OCI-LY7 (cell line): ENCODE measurements around the gene GTPBP8. TPM values are rescaled to one million over a fixed set of nuclear protein-coding genes. Genes with fewer than 3 reads are reported as not detected.
A peak's percentile ranks its signal among the peaks of the same experiment; 100 is the strongest.

ENCODE experiments used
- BruUV-seq: library from RNA; stranded (reverse); fragments of 400-500 nt; replicated peaks from 2 replicates; lab custom pipeline; 2021; lab: Mats Ljungman, UMichigan
- CTCF ChIA-PET: fragments of 300-600 bp; sonication (Branson Sonifier 250); formaldehyde crosslinking; loops from one replicate; lab custom pipeline; 2022; ENCODE audit warnings: antibody characterized with exemption; ENCODE audit not compliant: unreplicated experiment; lab: Charles Lee
- POLR2A ChIA-PET: fragments of 300-600 bp; sonication (Branson Sonifier 250); formaldehyde crosslinking; loops from one replicate; lab custom pipeline; 2022; ENCODE audit warnings: antibody characterized with exemption; lab: Charles Lee
- DNase-seq: peaks from one replicate; pipeline ENCODE4 v3.0.0-alpha.2; 2015; ENCODE audit warnings: low spot score
- H2AFZ ChIP-seq: fragments of 200-600 bp; sonication (generic), shearing (Covaris generic); 2 replicates; pipeline ENCODE4 v1.6.1; 2014; ENCODE audit warnings: mild to moderate bottlenecking, antibody characterized with exemption, low read length, moderate library complexity
- H3K27ac ChIP-seq: fragments of 200-600 bp; sonication (generic); 2 replicates; pipeline ENCODE4 v1.5.1; 2014; ENCODE audit warnings: mixed run types, low read depth, mild to moderate bottlenecking, moderate library complexity, low read length, inconsistent platforms; ENCODE audit not compliant: poor library complexity, severe bottlenecking
- H3K36me3 ChIP-seq: fragments of 200-600 bp; sonication (generic); 2 replicates; pipeline ENCODE4 v1.6.1; 2014; ENCODE audit warnings: mild to moderate bottlenecking, antibody characterized with exemption, low read length, moderate library complexity, mixed read lengths; ENCODE audit not compliant: insufficient read depth
- H3K4me1 ChIP-seq: fragments of 200-600 bp; sonication (generic); 2 replicates; pipeline ENCODE4 v1.5.1; 2014; ENCODE audit warnings: mild to moderate bottlenecking, low read length; ENCODE audit not compliant: insufficient read depth, poor library complexity, severe bottlenecking
- H3K4me2 ChIP-seq: fragments of 200-600 bp; sonication (generic); 2 replicates; pipeline ENCODE4 v1.6.1; 2014; ENCODE audit warnings: mild to moderate bottlenecking, low read length
- H3K4me3 ChIP-seq: fragments of 200-600 bp; sonication (generic); 2 replicates; pipeline ENCODE4 v1.5.1; 2014; ENCODE audit warnings: mild to moderate bottlenecking, low read depth, low read length; ENCODE audit not compliant: poor library complexity, severe bottlenecking
- H3K79me2 ChIP-seq: fragments of 200-600 bp; sonication (generic); 2 replicates; pipeline ENCODE4 v1.6.1; 2016; ENCODE audit warnings: low read depth, mild to moderate bottlenecking, low read length, moderate library complexity, mixed read lengths; ENCODE audit not compliant: insufficient read depth
- H3K9me2 ChIP-seq: fragments of 200-600 bp; sonication (generic); 2 replicates; pipeline ENCODE4 v1.6.1; 2016; ENCODE audit warnings: mild to moderate bottlenecking, low read length, mixed read lengths; ENCODE audit not compliant: insufficient read depth
- H3K9me3 ChIP-seq: fragments of 200-600 bp; sonication (generic); 2 replicates; pipeline ENCODE4 v1.6.1; 2014; ENCODE audit warnings: mild to moderate bottlenecking, mixed run types, low read length, mixed read lengths
- H4K20me1 ChIP-seq: fragments of 200-600 bp; sonication (generic); 2 replicates; pipeline ENCODE4 v1.6.1; 2014; ENCODE audit warnings: mild to moderate bottlenecking, antibody characterized with exemption, low read length, moderate library complexity, mixed read lengths; ENCODE audit not compliant: insufficient read depth
- CTCF ChIP-seq: fragments of 200-600 bp; sonication (generic); conservative IDR thresholded peaks from 2 replicates; pipeline ENCODE4 v1.5.1; 2014; ENCODE audit warnings: mild to moderate bottlenecking, antibody characterized with exemption, low read length, moderate library complexity, mixed read lengths
- EZH2phosphoT487 ChIP-seq: fragments of 200-600 bp; sonication (generic); IDR thresholded peaks from 2 replicates; pipeline ENCODE4 v1.6.1; 2018; ENCODE audit warnings: low read depth, borderline replicate concordance, mild to moderate bottlenecking, mixed run types, antibody characterized with exemption, low read length, moderate library complexity, mixed read lengths
- intact Hi-C: fragments of 100-400 bp; cut with micrococcal nuclease; formaldehyde crosslinking; loops from one replicate; pipeline ENCODE4 v1.10.0; 2022; ENCODE audit not compliant: unreplicated experiment
- total RNA-seq, 2 experiments: library from RNA; depleted of rRNA in 1 of 2; stranded (reverse); fragments of >200 nt in 1 of 2; shearing (Covaris generic) in 1 of 2; gene quantifications; 2 replicates each; pipeline ENCODE4 v1.2.3, GENCODE V29; 2014 to 2022

The GTPBP8 gene
- total RNA-seq, 2 experiments from 2014 or later = 21.9 to 23.8 TPM

GRCh38 chr3:112974894-112975293, 15.9 kb upstream of the GTPBP8 start, which contains the start of gene CD200R1:
Gene CD200R1 (minus strand): TSS chr3:112975103. CDS start chr3:112974857, 246 bp downstream.
- ChIA-PET CTCF (no interaction called here), POLR2A (interaction anchor here (0.9 to 1.6 kb wide), 3 partner anchors 151 to 240 kb away, joined by 3 to 4 read pairs (median 3); no protein-coding TSS in a partner anchor)
- peak within 1 kb of the TSS; percentile 33; the same call in 1 of the 2 replicates for H3K4me2 ChIP-seq
- no peak for DNase-seq
- no TSS peak for BruUV-seq
- peak within 1 kb of the TSS; percentile 73 for H2AFZ ChIP-seq
- peaks cover 13% of the 10 kb centered on the region for H3K4me1 ChIP-seq
- H4K20me1 ChIP-seq = no peaks in the 10 kb centered on the region
- intact Hi-C loops = no loop called here
- no peak within 1 kb of the TSS for H3K4me3 ChIP-seq
- TF ChIP-seq EZH2phosphoT487 (no peak), CTCF (no peak)
- no peak within 1 kb of the TSS for H3K27ac ChIP-seq
- H3K79me2 ChIP-seq = no peaks in the 10 kb centered on the region
- no peaks in the 10 kb centered on the region for H3K9me2 ChIP-seq
- no peaks in the 10 kb centered on the region for H3K9me3 ChIP-seq
- no peaks in the 10 kb centered on the region for H3K36me3 ChIP-seq

GRCh38 chr3:112976001-112976400, 14.8 kb upstream of the GTPBP8 start:
- POLR2A ChIA-PET = interaction anchor here (0.7 to 1.0 kb wide), 2 partner anchors 10 to 35 kb away, joined by 3 to 4 read pairs; no protein-coding TSS in a partner anchor
- peak overlapping the region; percentile 73 for H2AFZ ChIP-seq
- intact Hi-C loops = no loop called here
- no peaks in the 10 kb centered on the region for H3K79me2 ChIP-seq
- no TSS peak for BruUV-seq
- H3K4me2 ChIP-seq = 0 out of 2 replicates have a peak overlapping the region, but pooled peaks have one; percentile 3
- H4K20me1 ChIP-seq = no peaks in the 10 kb centered on the region
- no peaks in the 10 kb centered on the region for H3K9me2 ChIP-seq
- no peak overlapping the region for H3K27ac ChIP-seq
- CTCF ChIA-PET = no interaction called here
- TF ChIP-seq CTCF (no peak), EZH2phosphoT487 (no peak)
- no peaks in the 10 kb centered on the region for H3K9me3 ChIP-seq
- DNase-seq = no peak
- no peaks in the 10 kb centered on the region for H3K36me3 ChIP-seq
- H3K4me3 ChIP-seq = no peak overlapping the region
- H3K4me1 ChIP-seq = peaks cover 13% of the 10 kb centered on the region

- TF ChIP-seq EZH2phosphoT487 (no peak), CTCF (no peak)
- peaks cover 13% of the 10 kb centered on the region for H3K4me1 ChIP-seq
- CTCF ChIA-PET = no interaction called here
- no peaks in the 10 kb centered on the region for H3K79me2 ChIP-seq
- no peak overlapping the region for H3K4me2 ChIP-seq
- BruUV-seq = no TSS peak
- H3K36me3 ChIP-seq = no peaks in the 10 kb centered on the region
- POLR2A ChIA-PET = interaction anchor here (1.0 kb wide), 1 partner anchor 11 kb away, joined by 3 read pairs; no protein-coding TSS in a partner anchor
- 0 out of 2 replicates have a peak overlapping the region, but pooled peaks have one; percentile 4 for H2AFZ ChIP-seq
- DNase-seq = no peak
- no peak overlapping the region for H3K27ac ChIP-seq
- no peak overlapping the region for H3K4me3 ChIP-seq
- H4K20me1 ChIP-seq = no peaks in the 10 kb centered on the region
- intact Hi-C loops = no loop called here
- H3K9me3 ChIP-seq = no peaks in the 10 kb centered on the region
- H3K9me2 ChIP-seq = no peaks in the 10 kb centered on the region
These were observed 13.8 kb upstream of the GTPBP8 start for GRCh38 chr3:112976953-112977352.
